Mucosa of rectum (tissue), 2 donors: ENCODE data around the gene COMT.

ENCODE experiments used
- H3K27ac ChIP-seq, 2 donors: one replicate each; pipeline ENCODE4 v1.7.0; 2013; ENCODE audit warnings: inconsistent platforms in 2 of 2, low read depth in 2 of 2, low read length in 2 of 2
- H3K27me3 ChIP-seq, 2 donors: one replicate each; pipeline ENCODE4 v1.7.0; 2013; ENCODE audit warnings: low read length in 2 of 2; ENCODE audit not compliant: control insufficient read depth in 2 of 2, insufficient read depth in 2 of 2
- H3K36me3 ChIP-seq, 2 donors: one replicate each; pipeline ENCODE4 v1.7.0; 2013; ENCODE audit warnings: low read length in 2 of 2; ENCODE audit not compliant: control insufficient read depth in 2 of 2, insufficient read depth in 2 of 2
- H3K4me1 ChIP-seq, 2 donors: one replicate each; pipeline ENCODE4 v1.7.0; 2013; ENCODE audit warnings: low read length in 2 of 2, mild to moderate bottlenecking in 1 of 2; ENCODE audit not compliant: control insufficient read depth in 2 of 2, insufficient read depth in 2 of 2
- H3K4me3 ChIP-seq, 2 donors: one replicate each; pipeline ENCODE4 v1.7.0; 2013; ENCODE audit warnings: low read length in 2 of 2
- H3K9ac ChIP-seq, 2 donors: one replicate each; pipeline ENCODE4 v1.7.0; 2013; ENCODE audit warnings: low read length in 2 of 2, low read depth in 1 of 2, mild to moderate bottlenecking in 1 of 2
- H3K9me3 ChIP-seq, 2 donors: one replicate each; pipeline ENCODE4 v1.7.0; 2013; ENCODE audit warnings: low read length in 2 of 2; ENCODE audit not compliant: control insufficient read depth in 2 of 2
- donor health status: healthy.
- donor health status: Normal muscosa, but diverticular disease.

The COMT gene

DNA sequence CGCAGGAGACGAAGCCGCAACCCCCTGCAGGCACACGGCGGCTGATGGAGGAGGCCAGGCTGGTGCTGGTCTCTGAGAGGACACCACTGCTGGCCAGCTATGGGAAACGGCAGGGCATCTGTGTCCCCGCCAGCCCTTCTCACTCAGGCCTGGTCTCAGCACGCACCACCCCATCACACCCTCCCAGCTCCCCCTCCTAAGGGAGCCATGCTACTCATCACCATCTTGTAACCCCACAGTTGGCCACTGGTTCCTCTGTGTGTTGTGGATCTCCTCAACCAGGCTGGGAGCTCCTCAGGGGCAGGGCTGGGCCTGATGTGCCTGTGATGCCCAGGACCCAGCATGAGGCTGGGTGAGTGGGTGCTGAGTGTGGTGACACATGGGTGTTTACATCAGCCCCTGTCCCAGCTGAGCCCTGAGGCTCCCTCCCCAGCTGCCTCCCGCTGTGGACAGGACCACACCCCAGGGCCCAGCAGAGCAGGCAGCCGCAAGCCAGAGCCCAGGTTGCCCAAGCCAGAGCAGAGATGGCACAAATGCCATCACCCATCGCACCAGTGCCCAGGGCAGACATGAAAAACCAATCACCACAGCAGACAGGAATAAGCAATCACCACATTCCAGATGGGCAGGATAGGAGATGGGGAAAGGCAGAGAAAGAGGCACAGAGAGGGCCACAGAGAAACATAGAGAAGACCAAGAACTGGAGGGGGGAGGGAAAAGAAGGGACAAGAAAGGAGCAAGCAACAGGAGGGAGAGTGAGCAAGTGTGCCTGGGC lies 66.8 kb downstream of the COMT start:
- H3K4me1 ChIP-seq: peaks cover 0 to 2% of the 10 kb centered on the region in 2 donors
- no peaks in the 10 kb centered on the region for H3K36me3 ChIP-seq
- H3K9ac ChIP-seq: no peak overlapping the region
- no peak overlapping the region for H3K4me3 ChIP-seq
- no peaks in the 10 kb centered on the region for H3K9me3 ChIP-seq
- no peaks in the 10 kb centered on the region for H3K27me3 ChIP-seq
- H3K27ac ChIP-seq: no peak overlapping the region

DNA sequence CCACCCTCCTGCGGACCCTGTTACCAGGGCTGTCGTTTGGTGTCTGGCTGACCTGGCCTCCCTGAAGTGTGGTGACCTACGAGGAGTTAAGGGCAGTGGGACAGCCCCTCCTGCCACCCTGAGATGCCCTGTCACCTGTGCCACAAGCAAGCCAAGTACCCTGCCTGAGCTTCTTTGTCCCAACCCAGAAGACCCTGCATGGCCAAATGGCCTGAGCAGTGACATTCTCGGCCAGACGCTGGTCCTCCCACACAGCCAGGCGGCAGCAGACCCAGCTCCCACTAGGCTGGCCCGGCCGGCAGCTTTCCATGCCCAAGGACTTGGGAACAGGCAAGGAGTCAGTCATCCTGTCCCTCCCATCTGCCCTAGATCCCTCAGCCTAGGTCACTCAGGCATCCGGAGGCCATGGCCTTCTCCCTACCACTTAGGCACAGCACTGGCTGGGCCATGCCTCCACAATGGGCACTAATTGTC lies 67.5 kb downstream of the COMT start:
- no peak overlapping the region for H3K27ac ChIP-seq
- no peak overlapping the region for H3K9ac ChIP-seq

DNA sequence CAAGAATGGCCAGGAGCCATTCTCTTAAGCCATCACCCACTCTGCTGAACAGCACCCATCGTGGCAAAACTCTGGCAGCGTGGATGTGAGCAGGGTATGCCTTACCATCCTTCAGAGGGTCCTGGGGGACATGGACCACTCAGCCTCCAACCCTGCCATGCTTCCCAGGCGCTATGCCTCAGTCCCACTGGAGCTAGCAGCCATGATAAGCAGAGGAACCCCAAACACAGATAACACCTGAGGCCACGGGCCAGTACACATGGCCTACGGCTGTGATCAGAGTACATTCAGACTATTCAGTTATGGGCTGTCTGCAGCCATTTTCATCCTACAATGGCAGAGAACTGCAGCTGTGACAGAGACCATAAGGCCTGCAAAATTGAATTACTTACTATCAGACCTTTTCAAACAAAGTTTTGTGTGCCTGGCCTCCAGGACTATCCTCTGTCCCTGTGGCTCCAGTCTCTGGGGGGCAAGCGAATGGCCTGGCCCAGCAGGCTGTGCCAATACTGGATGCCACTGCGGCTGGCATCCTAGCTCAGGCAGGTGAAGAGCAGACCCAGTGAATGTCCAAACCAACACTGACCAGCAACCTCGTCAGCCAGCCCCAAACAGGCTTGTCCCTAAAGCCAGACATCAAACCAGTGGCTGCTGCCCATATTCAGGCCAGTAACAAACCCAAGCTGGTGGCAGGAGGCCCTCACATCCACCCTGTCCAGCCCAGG lies 68.2 kb downstream of the COMT start:
- Histone ChIP-seq H3K36me3 (no peaks in the 10 kb centered on the region), H3K27me3 (no peaks in the 10 kb centered on the region), H3K27ac (no peak overlapping the region), H3K4me1 (peaks cover 1 to 4% of the 10 kb centered on the region in 2 donors), H3K9ac (no peak overlapping the region), H3K9me3 (no peaks in the 10 kb centered on the region), H3K4me3 (no peak overlapping the region)

More for the DNA sequence above, 67.5 kb downstream of the COMT start:
- H3K36me3 ChIP-seq: no peaks in the 10 kb centered on the region
- H3K4me3 ChIP-seq: no peak overlapping the region
- H3K9me3 ChIP-seq: no peaks in the 10 kb centered on the region
- H3K27me3 ChIP-seq: no peaks in the 10 kb centered on the region
- H3K4me1 ChIP-seq: peaks cover 0 to 3% of the 10 kb centered on the region in 2 donors

DNA sequence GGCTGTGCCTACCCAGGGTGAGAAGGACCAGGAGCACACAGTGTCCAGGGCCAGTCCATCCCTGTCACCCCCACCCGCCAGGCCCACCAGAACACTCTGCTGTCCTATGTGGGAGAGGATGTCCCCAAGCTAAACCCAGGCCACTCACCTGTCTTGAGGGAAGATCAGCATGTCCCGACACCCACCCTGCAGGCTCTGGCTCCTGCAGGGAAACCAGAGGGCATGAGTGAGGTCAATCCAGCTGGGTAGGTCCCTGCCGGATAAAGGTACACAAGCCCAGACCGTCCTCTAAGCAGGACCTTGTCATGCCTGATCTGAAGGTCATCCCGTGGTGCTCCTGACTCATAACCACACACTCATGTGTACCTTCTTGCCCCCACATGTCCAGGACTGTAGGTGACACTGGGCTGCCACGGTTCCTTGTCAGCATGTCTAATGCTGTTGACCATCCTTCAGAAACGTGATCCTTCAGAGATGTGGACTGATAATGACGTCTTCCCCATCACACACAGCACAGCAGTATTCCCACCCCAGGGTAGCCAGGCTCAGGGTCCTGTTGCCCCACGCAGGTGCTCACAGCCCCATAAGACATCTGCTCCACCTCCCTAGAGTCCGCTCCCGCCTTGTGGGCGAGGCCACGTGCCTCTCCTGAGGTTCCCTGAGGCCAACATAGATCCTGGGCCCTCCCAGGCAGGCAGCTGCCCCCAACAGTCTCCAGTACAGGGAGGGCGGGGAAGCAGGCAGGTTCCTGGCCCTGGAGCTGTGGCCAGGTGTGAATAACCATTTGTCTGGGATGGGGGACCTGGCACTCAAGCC lies 68.9 kb downstream of the COMT start:
- Histone ChIP-seq H3K9me3 (no peaks in the 10 kb centered on the region), H3K36me3 (no peaks in the 10 kb centered on the region), H3K4me1 (peaks cover 5% of the 10 kb centered on the region in 2 donors), H3K27ac (no peak overlapping the region), H3K27me3 (no peaks in the 10 kb centered on the region), H3K9ac (no peak overlapping the region), H3K4me3 (no peak overlapping the region)

DNA sequence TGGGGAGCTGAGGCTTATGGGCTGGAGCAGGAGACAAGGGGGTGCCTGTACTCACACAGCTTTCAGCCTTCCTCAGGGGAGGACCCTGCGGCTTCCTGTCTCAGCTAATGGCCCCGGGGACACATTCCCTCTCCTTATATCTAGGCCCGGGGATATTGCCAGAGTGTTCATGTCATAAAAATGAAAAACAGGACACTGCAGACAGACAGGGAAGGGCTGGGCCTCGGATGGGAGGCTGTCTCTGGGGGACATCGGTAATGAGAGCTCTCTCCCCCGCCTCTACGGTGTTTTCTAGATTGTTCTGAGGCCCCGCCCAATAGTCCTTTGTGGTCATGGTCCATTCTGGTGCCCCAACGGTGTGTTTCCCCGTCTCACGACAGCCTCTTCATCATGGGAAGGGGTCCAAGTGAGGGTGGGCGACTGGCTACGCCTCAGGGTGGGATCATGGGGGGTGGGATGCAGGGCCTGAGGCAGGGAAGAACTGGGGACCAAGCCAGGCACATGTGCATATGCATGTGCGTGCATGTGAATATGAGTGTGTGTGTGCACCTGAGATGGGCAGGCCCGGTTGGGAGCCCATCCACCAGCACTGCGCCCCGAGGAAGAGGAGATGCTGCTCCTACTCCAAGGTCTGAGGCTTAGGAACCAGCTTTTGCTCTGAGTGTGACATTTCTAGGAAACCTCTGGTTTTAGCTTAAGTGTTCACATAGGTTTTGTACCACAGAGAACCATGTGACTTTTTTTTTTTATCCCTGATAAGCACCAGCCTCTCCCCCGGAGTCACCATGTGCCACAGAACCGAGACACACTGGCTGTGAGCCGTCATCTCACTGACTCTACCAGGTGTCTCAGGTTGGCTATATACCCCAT lies 69.8 kb downstream of the COMT start:
- H3K27ac ChIP-seq: no peak overlapping the region
- no peaks in the 10 kb centered on the region for H3K36me3 ChIP-seq
- no peaks in the 10 kb centered on the region for H3K9me3 ChIP-seq
- H3K4me3 ChIP-seq: no peak overlapping the region
- no peak overlapping the region for H3K9ac ChIP-seq
- H3K27me3 ChIP-seq: no peaks in the 10 kb centered on the region
- H3K4me1 ChIP-seq: peaks cover 5 to 8% of the 10 kb centered on the region in 2 donors

DNA sequence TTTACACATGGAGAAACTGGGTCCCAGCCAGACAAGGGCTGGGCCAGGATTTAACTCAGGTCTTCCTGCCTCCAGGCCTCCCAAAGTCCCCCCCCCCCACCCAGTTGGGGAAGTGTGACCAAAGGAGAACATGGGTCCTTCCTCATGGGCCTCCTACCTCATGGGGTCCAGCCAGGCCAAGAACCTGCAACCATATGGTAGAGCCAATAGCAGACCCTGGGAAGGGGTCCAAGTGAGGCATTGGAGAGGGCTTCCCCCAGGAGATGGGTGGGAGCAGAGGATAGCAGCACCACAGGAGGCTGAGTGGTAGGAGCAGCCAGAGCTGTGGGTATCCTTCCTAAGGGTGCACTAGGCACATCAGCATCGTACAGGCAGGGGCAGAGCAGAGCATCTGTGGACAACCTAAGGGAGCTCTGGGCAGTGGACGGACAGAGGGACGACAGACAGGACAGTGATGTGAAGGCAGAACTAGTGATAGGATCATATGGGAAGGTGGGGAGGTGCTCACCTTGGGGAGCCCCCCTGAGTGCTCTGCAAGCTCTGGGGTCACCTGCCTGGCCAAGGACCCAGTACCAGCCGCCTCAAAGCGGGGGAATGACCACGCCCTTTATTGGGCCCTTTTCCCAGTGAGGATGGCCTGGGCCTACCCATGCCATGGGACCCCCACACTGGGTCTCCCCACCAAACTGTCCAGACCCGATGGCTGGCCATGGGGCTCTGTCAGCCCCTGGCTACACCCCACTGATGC lies 70.6 kb downstream of the COMT start:
- H3K4me1 ChIP-seq: peaks cover 7 to 10% of the 10 kb centered on the region in 2 donors
- H3K9ac ChIP-seq: no peak overlapping the region
- no peak overlapping the region for H3K27ac ChIP-seq
- H3K36me3 ChIP-seq: no peaks in the 10 kb centered on the region
- H3K27me3 ChIP-seq: no peaks in the 10 kb centered on the region
- H3K4me3 ChIP-seq: no peak overlapping the region
- no peaks in the 10 kb centered on the region for H3K9me3 ChIP-seq

DNA sequence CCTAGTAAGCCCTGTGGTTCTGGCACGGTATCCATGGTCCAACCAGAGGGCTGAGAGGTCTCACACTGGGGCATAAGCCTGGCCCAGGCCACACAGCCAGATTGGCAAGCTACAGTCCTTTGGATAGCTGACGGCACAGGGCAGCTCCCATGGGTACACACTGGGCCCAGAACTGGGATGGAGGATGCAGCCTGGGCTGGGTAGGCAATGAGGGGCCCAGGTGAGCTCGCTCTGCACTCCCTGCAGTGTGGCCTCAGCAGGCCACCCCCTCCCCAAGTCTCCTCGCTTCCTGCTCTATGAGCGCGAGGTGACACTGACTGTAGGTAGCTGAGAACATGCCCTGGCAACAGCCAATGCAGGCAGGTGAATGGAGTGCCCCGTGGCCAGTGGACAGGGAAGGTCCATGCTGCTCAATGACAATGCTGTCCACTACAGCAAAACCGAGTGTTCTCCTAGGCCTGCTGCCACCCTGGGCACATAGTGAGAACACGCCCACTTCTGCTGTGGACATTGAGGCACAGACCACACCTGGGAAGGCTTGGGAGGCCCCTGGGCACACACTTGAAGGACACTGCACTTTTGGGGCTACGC lies 71.3 kb downstream of the COMT start:
- no peaks in the 10 kb centered on the region for H3K9me3 ChIP-seq
- H3K4me3 ChIP-seq: no peak overlapping the region
- H3K36me3 ChIP-seq: no peaks in the 10 kb centered on the region
- H3K27me3 ChIP-seq: peaks cover 3 to 5% of the 10 kb centered on the region in 2 donors
- no peak overlapping the region for H3K9ac ChIP-seq
- peaks cover 11 to 15% of the 10 kb centered on the region in 2 donors for H3K4me1 ChIP-seq
- H3K27ac ChIP-seq: no peak overlapping the region

DNA sequence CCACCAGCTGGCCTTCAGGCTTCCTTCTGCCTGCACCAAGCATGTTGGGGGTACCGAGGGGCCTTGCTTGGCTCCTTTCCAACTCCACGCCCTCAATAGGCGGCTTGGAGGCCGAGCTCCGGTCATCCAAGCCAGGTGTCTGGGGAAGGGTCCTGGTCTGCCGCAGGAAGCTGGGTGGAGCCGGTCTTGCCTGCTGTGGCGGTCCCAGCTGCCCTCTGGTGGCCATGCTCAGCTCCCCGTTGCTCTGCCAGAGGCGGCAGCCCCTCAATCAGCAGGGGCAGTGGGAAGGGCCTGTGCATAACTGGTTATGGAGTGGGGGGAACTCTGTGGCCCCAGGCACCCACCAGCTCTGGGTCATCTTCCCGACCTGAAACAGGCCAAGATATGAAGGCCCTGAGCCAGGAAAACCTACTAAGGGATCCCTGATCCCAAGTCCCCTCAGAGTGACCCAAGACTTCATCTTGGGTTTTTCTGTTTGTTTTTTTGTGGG lies 71.9 kb downstream of the COMT start:
- Histone ChIP-seq H3K4me1 (peaks cover 11 to 15% of the 10 kb centered on the region in 2 donors), H3K27me3 (peaks cover 4 to 9% of the 10 kb centered on the region in 2 donors), H3K36me3 (no peaks in the 10 kb centered on the region), H3K27ac (no peak overlapping the region), H3K4me3 (no peak overlapping the region), H3K9me3 (no peaks in the 10 kb centered on the region), H3K9ac (no peak overlapping the region)
